WTC11 (cell line): ENCODE measurements around the gene SLCO2A1. TPM values are rescaled to one million over a fixed set of nuclear protein-coding genes. Genes with fewer than 3 reads are reported as not detected.

ENCODE experiments used
- ATAC-seq: fragments of 200-7000 bp; cut with Tn5 transposase; 2 replicates; pipeline ENCODE4 v1.10.0; 2021; ENCODE audit warnings: mild to moderate bottlenecking, moderate library complexity
- CTCF ChIA-PET: fragments of 300-600 bp; sonication (Branson Sonifier 250); formaldehyde crosslinking; loops from one replicate; lab custom pipeline; 2021; ENCODE audit warnings: antibody characterized with exemption; lab: Charles Lee
- POLR2A ChIA-PET: fragments of 350-600 bp; sonication (Branson Sonifier 250); formaldehyde crosslinking; loops from one replicate; lab custom pipeline; 2021; ENCODE audit warnings: antibody characterized with exemption; lab: Charles Lee
- DNase-seq: peaks from one replicate; pipeline ENCODE4 v3.0.0; 2021; ENCODE audit warnings: low spot score
- H3K27ac Mint-ChIP-seq: 2 replicates; pipeline ENCODE4 v1.8.0; 2021; ENCODE audit warnings: mixed read lengths
- H3K27me3 Mint-ChIP-seq: 2 replicates; pipeline ENCODE4 v1.8.0; 2021; ENCODE audit warnings: low read depth, mild to moderate bottlenecking, moderate library complexity, mixed read lengths
- H3K36me3 Mint-ChIP-seq: 2 replicates; pipeline ENCODE4 v1.8.0; 2021; ENCODE audit warnings: mixed read lengths
- H3K4me1 Mint-ChIP-seq: 2 replicates; pipeline ENCODE4 v1.8.0; 2022; ENCODE audit warnings: mixed read lengths
- H3K4me3 Mint-ChIP-seq: 2 replicates; pipeline ENCODE4 v1.8.0; 2021; ENCODE audit warnings: mild to moderate bottlenecking, moderate library complexity, mixed read lengths
- H3K9me3 Mint-ChIP-seq: 2 replicates; pipeline ENCODE4 v1.8.0; 2021; ENCODE audit warnings: mixed read lengths
- ESRRA ChIP-seq: sonication (generic); formaldehyde crosslinking; IDR thresholded peaks from 2 replicates; pipeline ENCODE4 v1.8.1; 2022; ENCODE audit warnings: mild to moderate bottlenecking, missing genetic modification reagents, borderline replicate concordance
- FOXK1 ChIP-seq: sonication (generic); formaldehyde crosslinking; IDR thresholded peaks from 2 replicates; pipeline ENCODE4 v1.8.0; 2022; ENCODE audit warnings: mild to moderate bottlenecking, moderate library complexity, missing genetic modification reagents
- GABPB1 ChIP-seq: sonication (generic); formaldehyde crosslinking; IDR thresholded peaks from 2 replicates; pipeline ENCODE4 v1.8.1; 2023; ENCODE audit warnings: mild to moderate bottlenecking, missing genetic modification reagents
- GTF2I ChIP-seq: fragments of 250-450 bp; sonication (Bioruptor Pico); conservative IDR thresholded peaks from 2 replicates; pipeline ENCODE4 v1.4.0; 2021; ENCODE audit warnings: mild to moderate bottlenecking
- HMGA2 ChIP-seq: fragments of 250-450 bp; sonication (Bioruptor Pico); IDR thresholded peaks from 2 replicates; pipeline ENCODE4 v1.4.0; 2021; ENCODE audit warnings: mild to moderate bottlenecking, moderate library complexity
- IRF2 ChIP-seq: sonication (generic); formaldehyde crosslinking; IDR thresholded peaks from 2 replicates; pipeline ENCODE4 v1.8.0; 2022; ENCODE audit warnings: low read depth, missing genetic modification reagents, borderline replicate concordance
- NFATC4 ChIP-seq: fragments of 250-450 bp; sonication (Bioruptor Pico); IDR thresholded peaks from 2 replicates; pipeline ENCODE4 v1.9.0; 2021; ENCODE audit warnings: mild to moderate bottlenecking
- NFYB ChIP-seq: sonication (generic); formaldehyde crosslinking; conservative IDR thresholded peaks from 2 replicates; pipeline ENCODE4 v1.8.0; 2022; ENCODE audit warnings: low read depth, missing genetic modification reagents
- NR2C2 ChIP-seq: sonication (generic); formaldehyde crosslinking; IDR thresholded peaks from 2 replicates; pipeline ENCODE4 v1.8.0; 2022; ENCODE audit warnings: mild to moderate bottlenecking, missing genetic modification reagents
- PRRX2 ChIP-seq: fragments of 250-450 bp; sonication (Bioruptor Pico); IDR thresholded peaks from 2 replicates; pipeline ENCODE4 v1.8.0; 2021; ENCODE audit warnings: mild to moderate bottlenecking
- RORB ChIP-seq: fragments of 250-450 bp; sonication (Bioruptor Pico); IDR thresholded peaks from 2 replicates; pipeline ENCODE4 v1.9.0; 2021; ENCODE audit warnings: mild to moderate bottlenecking
- TCF7 ChIP-seq: sonication (generic); formaldehyde crosslinking; IDR thresholded peaks from 2 replicates; pipeline ENCODE4 v1.8.0; 2022; ENCODE audit warnings: mild to moderate bottlenecking, low read depth, missing genetic modification reagents, moderate library complexity
- TEAD1 ChIP-seq: sonication (generic); formaldehyde crosslinking; IDR thresholded peaks from 2 replicates; pipeline ENCODE4 v1.8.0; 2022; ENCODE audit warnings: mild to moderate bottlenecking, missing genetic modification reagents
- TEAD4 ChIP-seq: sonication (generic); formaldehyde crosslinking; IDR thresholded peaks from 2 replicates; pipeline ENCODE4 v1.8.0; 2022; ENCODE audit warnings: mild to moderate bottlenecking, missing genetic modification reagents
- ZBTB21 ChIP-seq: sonication (generic); formaldehyde crosslinking; IDR thresholded peaks from 2 replicates; pipeline ENCODE4 v1.8.1; 2023; ENCODE audit warnings: mild to moderate bottlenecking, missing genetic modification reagents, borderline replicate concordance
- ZNF263 ChIP-seq: sonication (generic); formaldehyde crosslinking; IDR thresholded peaks from 2 replicates; pipeline ENCODE4 v1.8.1; 2022; ENCODE audit warnings: low read depth, mild to moderate bottlenecking, moderate library complexity, missing genetic modification reagents
- ZNF416 ChIP-seq: fragments of 250-450 bp; sonication (Bioruptor Pico); IDR thresholded peaks from 2 replicates; pipeline ENCODE4 v1.9.0; 2021; ENCODE audit warnings: mild to moderate bottlenecking, inconsistent platforms
- ZNF671 ChIP-seq: fragments of 250-450 bp; sonication (Bioruptor Pico); IDR thresholded peaks from 2 replicates; pipeline ENCODE4 v1.8.0; 2021; ENCODE audit warnings: mild to moderate bottlenecking
- total RNA-seq: library from RNA; stranded (reverse); gene quantifications from 3 replicates; pipeline ENCODE4 v1.2.3, GENCODE V29; 2021
- TF ChIP-seq, protein P1 (sequence below): fragments of 250-450 bp; sonication (Bioruptor Pico); IDR thresholded peaks from 2 replicates; pipeline ENCODE4 v1.9.0; 2021; ENCODE audit warnings: mild to moderate bottlenecking
- TF ChIP-seq, protein P2 (sequence below): sonication (generic); formaldehyde crosslinking; IDR thresholded peaks from 2 replicates; pipeline ENCODE4 v1.8.1; 2023; ENCODE audit warnings: mild to moderate bottlenecking, missing genetic modification reagents, moderate library complexity
- TF ChIP-seq, protein P3 (sequence below): sonication (generic); formaldehyde crosslinking; IDR thresholded peaks from 2 replicates; pipeline ENCODE4 v1.8.0; 2022; ENCODE audit warnings: mild to moderate bottlenecking, missing genetic modification reagents
- TF ChIP-seq, protein P4 (sequence below): sonication (generic); formaldehyde crosslinking; IDR thresholded peaks from 2 replicates; pipeline ENCODE4 v1.8.1; 2022; ENCODE audit warnings: mild to moderate bottlenecking, missing genetic modification reagents, moderate library complexity, borderline replicate concordance
- TF ChIP-seq, protein P5 (sequence below): sonication (generic); formaldehyde crosslinking; conservative IDR thresholded peaks from 2 replicates; pipeline ENCODE4 v1.8.1; 2022; ENCODE audit warnings: mild to moderate bottlenecking, missing genetic modification reagents
- TF ChIP-seq, protein P6 (sequence below): sonication (generic); formaldehyde crosslinking; IDR thresholded peaks from 2 replicates; pipeline ENCODE4 v1.8.1; 2023; ENCODE audit warnings: mild to moderate bottlenecking, missing genetic modification reagents

The SLCO2A1 gene
- total RNA-seq, 1 experiment from 2014 or later, result 3.3 TPM

DNA sequence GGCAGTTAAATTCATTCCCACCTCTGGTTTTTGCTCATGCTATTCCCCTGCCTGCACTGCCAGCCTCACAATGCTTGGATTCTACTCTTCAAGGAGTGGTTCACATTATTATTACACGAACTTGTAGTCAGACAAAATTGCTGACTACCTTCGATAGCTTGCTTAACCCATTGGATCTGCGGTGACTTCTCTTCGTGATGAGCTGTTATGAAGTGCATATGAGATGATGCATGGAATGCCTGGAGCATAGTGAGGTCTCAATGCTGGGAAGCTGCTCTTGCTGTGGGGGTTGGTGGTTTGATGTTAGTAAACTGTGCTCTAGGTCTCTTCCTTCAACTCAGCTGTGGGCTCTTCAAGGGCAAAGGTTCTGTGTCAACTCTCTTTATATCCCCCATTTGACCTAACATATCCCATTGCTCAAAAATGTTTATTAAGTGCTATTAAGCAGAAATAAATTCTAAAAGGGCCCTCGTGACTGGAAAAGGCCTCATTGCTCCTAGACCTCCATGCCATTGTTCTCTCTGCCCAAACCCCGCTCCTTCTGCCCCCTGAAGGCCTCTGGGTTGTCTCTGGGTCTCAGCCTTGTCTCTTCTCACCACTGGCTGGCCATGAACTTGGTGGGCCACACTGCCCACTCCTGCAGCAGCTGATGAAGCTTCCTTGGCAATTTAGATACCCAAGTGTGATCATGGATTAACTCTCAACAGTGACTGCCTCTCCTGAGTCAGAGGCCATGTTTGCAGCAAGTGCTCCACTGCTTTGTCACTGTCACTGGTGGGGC, 4.5 kb upstream of the SLCO2A1 start:
- H3K36me3 Mint-ChIP-seq, result no peaks in the 10 kb centered on the region
- no peaks in the 10 kb centered on the region for H3K9me3 Mint-ChIP-seq
- peaks cover 27% of the 10 kb centered on the region for H3K27me3 Mint-ChIP-seq
- POLR2A ChIA-PET, result no interaction called here
- no peak for DNase-seq
- H3K4me1 Mint-ChIP-seq, result peaks cover 14% of the 10 kb centered on the region
- TF ChIP-seq TEAD1, result no peak
- TF ChIP-seq HMGA2 (CRISPR knock-in tag), result no peak
- no peak for TF ChIP-seq NR2C2 (CRISPR knock-in tag)
- no peak for TF ChIP-seq ZNF263 (CRISPR knock-in tag)
- TF ChIP-seq, protein P1, sequence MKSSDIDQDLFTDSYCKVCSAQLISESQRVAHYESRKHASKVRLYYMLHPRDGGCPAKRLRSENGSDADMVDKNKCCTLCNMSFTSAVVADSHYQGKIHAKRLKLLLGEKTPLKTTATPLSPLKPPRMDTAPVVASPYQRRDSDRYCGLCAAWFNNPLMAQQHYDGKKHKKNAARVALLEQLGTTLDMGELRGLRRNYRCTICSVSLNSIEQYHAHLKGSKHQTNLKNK (CRISPR knock-in tag), result no peak
- TF ChIP-seq GTF2I (CRISPR knock-in tag), result no peak
- TF ChIP-seq, protein P2, sequence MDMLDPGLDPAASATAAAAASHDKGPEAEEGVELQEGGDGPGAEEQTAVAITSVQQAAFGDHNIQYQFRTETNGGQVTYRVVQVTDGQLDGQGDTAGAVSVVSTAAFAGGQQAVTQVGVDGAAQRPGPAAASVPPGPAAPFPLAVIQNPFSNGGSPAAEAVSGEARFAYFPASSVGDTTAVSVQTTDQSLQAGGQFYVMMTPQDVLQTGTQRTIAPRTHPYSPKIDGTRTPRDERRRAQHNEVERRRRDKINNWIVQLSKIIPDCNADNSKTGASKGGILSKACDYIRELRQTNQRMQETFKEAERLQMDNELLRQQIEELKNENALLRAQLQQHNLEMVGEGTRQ (CRISPR knock-in tag), result no peak
- TF ChIP-seq ZBTB21 (CRISPR knock-in tag), result no peak
- no peak for TF ChIP-seq NFATC4 (CRISPR knock-in tag)
- no peak for TF ChIP-seq TCF7 (CRISPR knock-in tag)
- no peak for TF ChIP-seq FOXK1
- TF ChIP-seq PRRX2 (CRISPR knock-in tag), result no peak
- TF ChIP-seq, protein P3, sequence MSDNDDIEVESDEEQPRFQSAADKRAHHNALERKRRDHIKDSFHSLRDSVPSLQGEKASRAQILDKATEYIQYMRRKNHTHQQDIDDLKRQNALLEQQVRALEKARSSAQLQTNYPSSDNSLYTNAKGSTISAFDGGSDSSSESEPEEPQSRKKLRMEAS, result no peak
- no peak for TF ChIP-seq GABPB1 (CRISPR knock-in tag)
- TF ChIP-seq ZNF671, result no peak
- no peak for TF ChIP-seq RORB (CRISPR knock-in tag)
- no peak for TF ChIP-seq TEAD4 (CRISPR knock-in tag)
- TF ChIP-seq, all 79 proteins: peak for 0
- CTCF ChIA-PET, result no interaction called here
- no peak for ATAC-seq
- Mint-ChIP-seq H3K27ac (no peak overlapping the region), H3K4me3 (no peak overlapping the region)

DNA sequence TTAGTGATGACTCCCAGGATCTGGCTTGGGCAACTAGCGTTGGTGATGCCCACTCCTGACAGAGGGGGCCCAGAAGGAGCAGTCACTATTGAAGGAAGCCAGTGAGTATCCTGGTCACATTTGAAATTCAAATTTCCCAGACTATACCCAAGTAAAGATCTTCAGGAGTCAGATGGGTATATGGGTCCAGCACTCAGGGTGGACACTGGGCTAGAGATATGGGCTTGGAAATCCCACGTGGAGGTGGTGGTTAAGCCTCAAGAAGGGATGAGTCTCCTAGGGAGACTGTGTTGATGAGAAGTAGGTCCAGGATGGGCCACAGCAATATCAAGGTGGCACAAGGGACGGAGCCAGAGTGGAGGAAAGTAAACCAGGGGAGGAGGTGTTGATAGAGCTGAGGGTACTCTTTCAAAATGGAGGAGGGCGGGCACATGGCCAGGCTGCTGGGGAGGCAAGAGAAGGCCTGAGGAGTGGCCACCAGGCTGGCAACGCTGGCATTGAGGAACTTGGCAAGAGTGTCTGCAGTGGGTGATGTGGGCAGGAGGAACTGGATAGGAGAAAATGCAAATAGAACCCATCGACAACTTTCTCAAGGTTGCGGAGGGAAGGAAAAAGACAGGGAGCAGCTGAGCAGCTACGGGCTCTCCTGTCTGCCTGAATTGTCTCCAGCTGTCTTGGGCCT, 3.7 kb upstream of the SLCO2A1 start:
- no peaks in the 10 kb centered on the region for H3K9me3 Mint-ChIP-seq
- TF ChIP-seq, protein P4, sequence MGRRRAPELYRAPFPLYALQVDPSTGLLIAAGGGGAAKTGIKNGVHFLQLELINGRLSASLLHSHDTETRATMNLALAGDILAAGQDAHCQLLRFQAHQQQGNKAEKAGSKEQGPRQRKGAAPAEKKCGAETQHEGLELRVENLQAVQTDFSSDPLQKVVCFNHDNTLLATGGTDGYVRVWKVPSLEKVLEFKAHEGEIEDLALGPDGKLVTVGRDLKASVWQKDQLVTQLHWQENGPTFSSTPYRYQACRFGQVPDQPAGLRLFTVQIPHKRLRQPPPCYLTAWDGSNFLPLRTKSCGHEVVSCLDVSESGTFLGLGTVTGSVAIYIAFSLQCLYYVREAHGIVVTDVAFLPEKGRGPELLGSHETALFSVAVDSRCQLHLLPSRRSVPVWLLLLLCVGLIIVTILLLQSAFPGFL (CRISPR knock-in tag), result no peak
- TF ChIP-seq ZNF263 (CRISPR knock-in tag) (no peak), GTF2I (CRISPR knock-in tag) (no peak), TEAD4 (CRISPR knock-in tag) (no peak), RORB (CRISPR knock-in tag) (no peak), ZNF416 (CRISPR knock-in tag) (no peak), GABPB1 (CRISPR knock-in tag) (no peak), IRF2 (no peak), NFYB (no peak), ESRRA (CRISPR knock-in tag) (no peak)
- TF ChIP-seq, protein P5, sequence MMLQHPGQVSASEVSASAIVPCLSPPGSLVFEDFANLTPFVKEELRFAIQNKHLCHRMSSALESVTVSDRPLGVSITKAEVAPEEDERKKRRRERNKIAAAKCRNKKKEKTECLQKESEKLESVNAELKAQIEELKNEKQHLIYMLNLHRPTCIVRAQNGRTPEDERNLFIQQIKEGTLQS (CRISPR knock-in tag), result no peak
- TF ChIP-seq, protein P6, sequence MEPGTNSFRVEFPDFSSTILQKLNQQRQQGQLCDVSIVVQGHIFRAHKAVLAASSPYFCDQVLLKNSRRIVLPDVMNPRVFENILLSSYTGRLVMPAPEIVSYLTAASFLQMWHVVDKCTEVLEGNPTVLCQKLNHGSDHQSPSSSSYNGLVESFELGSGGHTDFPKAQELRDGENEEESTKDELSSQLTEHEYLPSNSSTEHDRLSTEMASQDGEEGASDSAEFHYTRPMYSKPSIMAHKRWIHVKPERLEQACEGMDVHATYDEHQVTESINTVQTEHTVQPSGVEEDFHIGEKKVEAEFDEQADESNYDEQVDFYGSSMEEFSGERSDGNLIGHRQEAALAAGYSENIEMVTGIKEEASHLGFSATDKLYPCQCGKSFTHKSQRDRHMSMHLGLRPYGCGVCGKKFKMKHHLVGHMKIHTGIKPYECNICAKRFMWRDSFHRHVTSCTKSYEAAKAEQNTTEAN, result no peak
- TF ChIP-seq, protein P3, result no peak
- DNase-seq (no peak), ATAC-seq (no peak)
- no peak overlapping the region for H3K4me3 Mint-ChIP-seq
- peaks cover 19% of the 10 kb centered on the region for H3K4me1 Mint-ChIP-seq
- ChIA-PET CTCF (no interaction called here), POLR2A (no interaction called here)
- peaks cover 34% of the 10 kb centered on the region for H3K27me3 Mint-ChIP-seq
- H3K27ac Mint-ChIP-seq, result no peak overlapping the region
- H3K36me3 Mint-ChIP-seq, result no peaks in the 10 kb centered on the region
